ENCODE data around the gene FAM90A1. TPM values are rescaled to one million over a fixed set of nuclear protein-coding genes. Genes with fewer than 3 reads are reported as not detected.
"Not testable (repeated sequence)": the region's sequence is repeated elsewhere in the genome, so short reads cannot be mapped to it uniquely, and the experiment has no call there.

The FAM90A1 gene
- total RNA-seq, 1 experiment from 2014 or later = not detected

DNA sequence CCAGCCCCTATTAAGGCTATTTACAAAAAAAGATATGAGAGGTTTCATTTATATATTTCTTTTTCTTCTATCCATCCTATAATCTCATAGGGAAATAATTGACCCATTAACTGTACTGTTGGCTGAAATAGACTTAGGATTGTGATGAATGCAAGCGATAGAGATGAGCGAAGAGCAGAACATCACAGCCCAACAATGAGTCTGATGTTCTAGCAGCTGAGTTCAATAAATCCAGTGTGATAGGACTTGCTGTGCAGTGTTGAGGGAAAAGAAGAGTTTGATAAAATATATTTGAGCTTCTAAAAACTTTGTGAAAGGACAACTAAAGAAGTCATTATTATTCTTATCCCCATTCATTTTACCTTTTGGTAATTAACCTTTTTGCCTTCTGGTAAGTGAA lies 54.5 kb downstream of the FAM90A1 start:
- not testable (repeated sequence) for DNase-seq (ENCODE audit: low spot score)

Other genes with a start within 250 kb of the FAM90A1 start
- gene FOXJ2, start 194.9 kb downstream of the FAM90A1 start, total RNA-seq (2014; rRNA removed; shearing (Covaris generic)) = 4.8 and 6.3 TPM in 2 replicates
- gene C3AR1, start 161.3 kb downstream of the FAM90A1 start, total RNA-seq (2014; rRNA removed; shearing (Covaris generic)) = not detected in 2 replicates
- 28.7 and 31.1 TPM in 2 replicates for gene NECAP1, start 145.3 kb downstream of the FAM90A1 start, total RNA-seq (2014; rRNA removed; shearing (Covaris generic))
- 0.64 TPM in 1 of 2 replicates, not detected in the other for gene CLEC4A, start 104.0 kb downstream of the FAM90A1 start, total RNA-seq (2014; rRNA removed; shearing (Covaris generic))
- not detected in 2 replicates for gene ZNF705A, start 70.6 kb downstream of the FAM90A1 start, total RNA-seq (2014; rRNA removed; shearing (Covaris generic))
- not detected in 2 replicates for gene CLEC6A, start 228.3 kb upstream of the FAM90A1 start, total RNA-seq (2014; rRNA removed; shearing (Covaris generic))

Data from HT-29 (cell line).